GM20431 (cell line): Measurements from ENCODE around the gene ITIH3.

Source experiments
- in situ Hi-C: fragments of 300-500 bp; cut with MseI, MboI; formaldehyde crosslinking; loops from one replicate; pipeline ENCODE4 v1.15.0; 2020; ENCODE audit warnings: low sequenced_read_pairs; ENCODE audit not compliant: unreplicated experiment

ITIH3 gene

GRCh38 chr3:52792413-52792812, 2.2 kb upstream of the ITIH3 start:
- in situ Hi-C loops, result no loop called here

- in situ Hi-C loops, result no loop called here
Measured at GRCh38 chr3:52792961-52793695, 1.5 kb upstream of the ITIH3 start.

- in situ Hi-C loops, result no loop called here
Measured at GRCh38 chr3:52793702-52794611, 639 bp upstream of the ITIH3 start.

DNA sequence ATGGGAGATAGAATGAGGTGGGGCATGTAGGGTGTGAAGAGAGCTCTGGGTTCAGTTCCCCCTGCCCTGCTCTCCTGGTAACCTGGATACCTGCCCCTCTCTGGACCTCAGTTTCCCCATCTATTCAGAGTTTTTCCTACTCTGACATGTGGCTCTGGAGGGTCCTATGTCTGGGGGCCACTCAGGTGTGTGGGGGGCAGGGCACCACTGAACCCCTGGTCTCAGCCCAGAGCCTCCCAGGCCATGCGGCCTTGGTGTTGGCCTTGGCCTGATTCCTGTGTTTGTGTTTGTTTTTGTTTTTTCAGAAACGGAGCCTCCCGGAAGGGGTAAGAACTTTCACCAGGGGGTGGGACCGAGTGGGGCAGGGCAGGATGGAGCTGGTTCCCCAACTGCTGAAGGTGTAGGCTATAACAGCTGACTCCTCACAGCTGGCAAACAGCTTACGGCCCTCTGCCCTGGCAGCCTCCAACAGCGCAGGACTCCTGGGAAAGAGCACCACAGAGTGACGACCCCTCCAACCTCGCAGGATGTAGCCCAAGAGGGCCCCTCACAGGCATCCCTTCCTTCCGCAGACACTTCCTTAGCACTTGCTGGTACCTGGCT, 803 bp downstream of the ITIH3 start:
- in situ Hi-C loops, result no loop called here

DNA sequence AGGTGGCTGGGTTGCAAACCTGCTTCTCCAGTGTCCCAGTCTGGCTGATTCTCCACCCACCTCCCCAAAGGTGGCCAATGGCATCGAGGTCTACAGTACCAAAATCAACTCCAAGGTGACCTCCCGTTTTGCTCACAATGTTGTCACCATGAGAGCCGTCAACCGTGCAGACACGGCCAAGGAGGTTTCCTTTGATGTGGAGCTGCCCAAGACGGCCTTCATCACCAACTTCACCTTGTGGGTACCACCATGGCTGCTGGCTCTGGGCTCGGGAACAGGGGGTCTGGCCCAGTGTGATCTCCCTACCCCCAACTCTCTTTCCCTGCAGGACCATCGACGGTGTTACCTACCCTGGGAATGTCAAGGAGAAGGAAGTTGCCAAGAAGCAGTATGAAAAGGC, 1.8 kb downstream of the ITIH3 start:
- in situ Hi-C loops, result no loop called here

DNA sequence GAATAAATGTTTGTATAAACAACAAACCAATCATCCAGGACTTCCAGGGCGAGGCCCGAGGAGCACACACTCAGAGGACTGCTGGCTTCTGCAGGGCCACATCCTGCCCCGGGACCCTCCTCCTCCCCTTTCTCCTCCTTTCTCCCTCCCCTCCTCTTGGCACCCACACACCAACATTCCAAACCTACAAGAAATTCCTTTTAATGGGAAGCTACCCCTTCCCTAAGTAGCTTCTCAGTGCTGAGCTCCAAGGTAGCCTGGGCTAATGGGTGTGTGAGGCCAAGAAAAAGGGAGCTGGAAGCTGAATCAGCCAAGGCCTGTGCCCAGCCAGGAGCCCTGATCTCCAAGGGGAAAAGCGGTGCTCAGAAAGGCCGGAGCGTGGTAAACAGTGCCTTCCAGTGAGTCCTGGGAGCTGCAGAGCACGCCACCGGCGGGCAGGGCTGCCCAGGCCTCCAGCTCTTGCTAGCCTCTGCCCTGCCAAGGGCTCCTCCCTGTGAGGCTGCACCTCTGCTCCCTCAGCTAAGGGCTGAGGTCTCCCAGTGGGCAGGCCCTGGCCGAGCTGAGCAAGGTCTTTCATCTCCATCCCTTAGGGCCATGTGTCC, 3.9 kb downstream of the ITIH3 start:
- in situ Hi-C loops, result no loop called here

GRCh38 chr3:52798978-52799476, 4.4 kb downstream of the ITIH3 start:
- in situ Hi-C loops, result no loop called here

DNA sequence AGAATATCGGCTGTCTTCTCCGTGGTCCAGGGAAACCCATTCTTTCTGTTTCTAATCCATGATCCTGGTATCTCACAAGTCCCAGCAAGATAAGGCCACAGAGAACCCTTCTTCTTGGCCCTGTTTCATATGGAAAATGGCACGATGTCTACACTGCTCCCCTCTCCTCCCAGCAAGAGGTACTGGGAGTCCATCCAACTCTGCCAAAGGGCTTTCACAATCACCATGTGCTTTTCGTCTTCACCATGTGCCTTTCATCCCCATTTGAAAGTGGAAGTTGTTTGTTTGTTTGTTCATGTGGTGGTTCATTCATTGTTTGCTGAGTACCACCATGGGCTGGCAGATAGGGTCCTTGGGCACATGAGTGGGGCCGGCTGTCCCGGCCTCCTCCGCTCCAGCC, 5.5 kb downstream of the ITIH3 start:
- in situ Hi-C loops, result no loop called here

DNA sequence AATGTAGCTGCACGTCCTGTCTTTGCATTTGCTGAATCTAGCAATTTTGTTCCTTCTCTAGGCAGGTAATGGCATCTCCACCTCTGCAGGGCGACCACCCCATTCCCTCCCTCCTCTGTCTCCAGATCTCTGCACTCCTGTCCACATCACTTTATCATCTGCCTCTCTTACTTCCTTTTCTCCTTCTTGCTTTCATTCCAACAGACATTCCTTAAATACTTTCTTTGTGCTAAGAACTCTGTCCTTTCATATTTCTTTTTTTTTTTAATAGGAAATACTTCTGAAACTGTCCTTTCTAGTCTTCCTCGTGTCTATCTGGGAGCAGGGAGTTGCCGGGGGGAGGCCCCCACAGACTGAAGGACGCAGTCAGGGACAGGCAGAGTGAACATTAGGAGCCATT, 7.2 kb downstream of the ITIH3 start:
- in situ Hi-C loops, result no loop called here

- in situ Hi-C loops, result no loop called here
Measured at GRCh38 chr3:52805270-52806039, 10.9 kb downstream of the ITIH3 start.

DNA sequence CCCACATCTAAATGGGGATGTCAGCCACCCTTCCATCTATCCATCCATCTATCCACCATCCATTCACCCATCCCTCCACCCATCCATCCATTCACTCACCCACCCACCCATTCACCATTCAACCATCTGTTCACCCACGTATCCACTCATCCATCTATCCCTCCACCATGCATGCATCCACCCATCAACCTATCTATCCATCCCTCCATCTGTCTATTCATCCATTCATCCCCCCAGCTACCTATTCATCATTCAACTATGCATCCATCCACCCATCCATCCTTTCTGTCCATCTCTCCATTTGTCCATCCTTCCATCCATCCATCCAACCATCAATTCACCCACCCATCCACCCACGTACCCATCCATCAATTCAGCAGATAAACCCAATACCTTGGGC, 14.6 kb downstream of the ITIH3 start:
- in situ Hi-C loops, result no loop called here

- in situ Hi-C loops, result no loop called here
Measured at GRCh38 chr3:52809662-52810377, 15.2 kb downstream of the ITIH3 start.

DNA sequence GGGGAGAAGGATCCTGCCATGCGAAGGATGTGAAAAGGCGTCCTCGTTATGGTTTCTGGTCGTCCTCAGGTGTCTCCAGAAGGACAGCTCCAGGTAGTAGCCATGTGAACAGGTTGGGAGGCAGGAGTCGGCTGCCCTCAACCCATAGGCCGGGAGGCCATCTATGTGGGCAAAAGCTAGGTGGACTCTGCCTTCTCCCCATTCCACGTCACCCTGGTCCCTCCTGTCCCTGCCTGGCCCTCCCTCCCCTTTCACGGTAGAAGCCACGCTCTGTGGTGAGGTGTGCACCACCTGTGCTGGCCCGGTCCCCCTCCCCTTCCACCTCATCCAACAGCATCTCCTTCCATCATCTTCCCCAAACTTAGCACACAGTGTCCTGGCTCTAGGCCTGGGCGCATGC, 16.3 kb downstream of the ITIH3 start:
- in situ Hi-C loops, result no loop called here

- in situ Hi-C loops, result no loop called here
Measured at GRCh38 chr3:52811452-52812011, 16.9 kb downstream of the ITIH3 start.

DNA sequence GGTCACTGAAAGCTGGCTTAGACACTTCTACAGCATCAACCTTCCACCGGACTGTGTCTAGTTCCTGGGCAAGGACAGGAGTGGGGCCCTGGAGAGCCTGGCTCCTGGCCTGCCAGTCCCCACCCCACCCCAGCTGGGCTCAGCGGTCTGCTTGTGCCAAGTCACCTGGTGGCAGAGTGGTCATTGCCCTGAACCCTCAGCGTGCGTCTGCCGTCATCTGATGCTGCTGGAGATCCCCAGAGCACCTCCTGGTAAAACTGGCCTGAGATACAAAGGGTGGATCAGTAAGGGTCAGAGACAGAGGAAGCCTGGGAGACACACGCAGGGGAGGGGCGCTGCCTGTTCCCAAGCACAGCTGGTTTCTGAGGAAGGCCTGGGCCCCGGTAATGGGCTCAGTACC, 19.2 kb downstream of the ITIH3 start:
- in situ Hi-C loops, result no loop called here

- in situ Hi-C loops, result no loop called here
Measured at GRCh38 chr3:52816199-52816598, 21.6 kb downstream of the ITIH3 start.

DNA sequence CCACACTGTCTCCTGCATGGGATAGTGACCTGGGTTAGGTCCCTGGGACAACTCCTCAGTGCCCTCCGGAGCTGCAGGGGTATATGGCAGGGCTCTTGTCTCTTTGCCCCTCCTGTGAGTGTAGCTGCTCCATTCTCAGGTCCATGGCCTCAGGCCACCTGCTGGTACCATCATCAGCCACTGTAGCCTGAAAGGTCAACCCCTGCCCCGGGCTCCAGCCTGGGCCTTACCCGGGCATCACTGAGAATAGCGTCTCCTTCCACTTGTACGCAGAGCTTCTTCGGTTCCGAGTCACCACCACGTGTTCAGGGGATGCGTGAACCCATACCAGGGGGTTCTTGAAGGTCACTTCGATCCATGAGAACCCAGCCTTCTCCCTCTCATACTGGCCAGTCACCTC, 22.1 kb downstream of the ITIH3 start:
- in situ Hi-C loops, result no loop called here

DNA sequence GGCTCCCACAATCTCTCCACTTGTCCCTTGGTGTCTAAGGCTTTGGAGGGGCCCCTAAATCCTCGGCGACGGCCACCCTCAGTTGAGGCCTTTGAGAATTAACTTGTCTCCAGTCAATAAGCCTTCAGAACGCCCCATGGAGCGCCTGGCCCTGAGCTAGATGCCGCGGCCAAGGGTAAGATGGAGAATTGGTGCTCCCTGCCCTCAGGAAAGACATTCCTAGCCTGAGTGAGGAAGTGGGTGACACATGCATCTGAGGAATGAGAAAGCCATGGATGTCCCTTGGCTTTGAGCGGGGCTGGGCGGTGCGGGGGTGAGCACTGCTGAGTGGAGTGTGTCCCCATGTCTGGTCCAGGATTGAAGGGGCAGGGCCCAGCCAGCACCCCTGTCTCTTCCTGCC, 22.6 kb downstream of the ITIH3 start:
- in situ Hi-C loops, result no loop called here

GRCh38 chr3:52817860-52818259, 23.3 kb downstream of the ITIH3 start:
- in situ Hi-C loops, result no loop called here
